GM12878 (cell line): ENCODE data around the gene ME3. TPM values are rescaled to one million over a fixed set of nuclear protein-coding genes. Genes with fewer than 3 reads are reported as not detected.

Experiments
- ATAC-seq: fragments of 200-7000 bp; cut with Tn5 transposase; 3 replicates; pipeline ENCODE4 v1.9.1; 2020; ENCODE audit warnings: mild to moderate bottlenecking, moderate library complexity
- BruUV-seq: library from RNA; stranded (reverse); fragments of 400-500 nt; replicated peaks from 2 replicates; lab custom pipeline; 2021; lab: Mats Ljungman, UMichigan
- CTCF ChIA-PET: fragments of 300-600 bp; sonication (Branson Sonifier 250); formaldehyde crosslinking; extraction: SDS; loops from one replicate; lab custom pipeline; 2021; ENCODE audit warnings: inconsistent platforms; lab: Yijun Ruan, JAX
- POLR2A ChIA-PET: fragments of 350-600 bp; formaldehyde crosslinking; extraction: SDS; loops from one replicate; lab custom pipeline; 2021; ENCODE audit warnings: inconsistent platforms; lab: Charles Lee
- RAD21 ChIA-PET: fragments of 300-600 bp; sonication (Branson Sonifier 250); formaldehyde crosslinking; loops from one replicate; lab custom pipeline; 2023; ENCODE audit warnings: antibody characterized with exemption; ENCODE audit not compliant: unreplicated experiment; lab: Charles Lee
- SMC1A ChIA-PET: fragments of 300-600 bp; sonication (Branson Sonifier 250); formaldehyde crosslinking; loops from one replicate; lab custom pipeline; 2023; ENCODE audit not compliant: unreplicated experiment, uncharacterized antibody; lab: Charles Lee
- DNase-seq: peaks from one replicate; pipeline ENCODE4 v3.0.0-alpha.2; 2011; ENCODE audit warnings: low read depth, low spot score
- FAIRE-seq: peaks from 3 replicates; lab custom pipeline; 2011; peaks lifted over from hg19 to GRCh38; lab: Jason Lieb, UNC
- H2AFZ ChIP-seq: 2 replicates; pipeline ENCODE4 v1.6.0; 2011; ENCODE audit warnings: low read depth, low read length, control low read depth; ENCODE audit not compliant: control insufficient read depth
- H3K27ac ChIP-seq: 2 replicates; pipeline ENCODE4 v1.5.1; 2011; ENCODE audit warnings: control low read depth; ENCODE audit not compliant: control insufficient read depth, insufficient read depth
- H3K27me3 ChIP-seq, 2 experiments: replicated peaks in 1 of 2; 2 replicates each; pipeline versions ENCODE4 v1.6.0 to v1.6.1; 2011; ENCODE audit warnings: low read length in 1 of 2; ENCODE audit not compliant: control insufficient read depth in 2 of 2, insufficient read depth in 2 of 2
- H3K36me3 ChIP-seq, 2 experiments: 2 replicates each; pipeline ENCODE4 v1.5.1; 2011; ENCODE audit warnings: low read length in 1 of 2; ENCODE audit not compliant: control insufficient read depth in 2 of 2, insufficient read depth in 2 of 2
- H3K4me1 ChIP-seq: 2 replicates; pipeline ENCODE4 v1.6.1; 2011; ENCODE audit warnings: mild to moderate bottlenecking, low read length, moderate library complexity, mixed read lengths; ENCODE audit not compliant: control insufficient read depth, insufficient read depth
- H3K4me2 ChIP-seq: 2 replicates; pipeline ENCODE4 v1.6.0; 2011; ENCODE audit warnings: control low read depth; ENCODE audit not compliant: control insufficient read depth, insufficient read depth
- H3K4me3 ChIP-seq: fragments of 200-600 bp; sonication (generic); 2 replicates; pipeline ENCODE4 v1.5.1; 2016
- H3K79me2 ChIP-seq: 2 replicates; pipeline ENCODE4 v1.6.0; 2011; ENCODE audit warnings: low read length; ENCODE audit not compliant: control insufficient read depth, insufficient read depth
- H3K9ac ChIP-seq: 2 replicates; pipeline ENCODE4 v1.8.0; 2011; ENCODE audit warnings: low read length, control low read depth, mixed read lengths; ENCODE audit not compliant: control insufficient read depth, insufficient read depth
- H3K9me3 ChIP-seq: replicated peaks from 3 replicates; pipeline ENCODE4 v1.5.1; 2011; ENCODE audit warnings: mild to moderate bottlenecking, low read length; ENCODE audit not compliant: control insufficient read depth, insufficient read depth
- H4K20me1 ChIP-seq: 2 replicates; pipeline ENCODE4 v1.6.0; 2011; ENCODE audit not compliant: control insufficient read depth, insufficient read depth
- BRCA1 ChIP-seq: IDR thresholded peaks from 2 replicates; pipeline ENCODE4 v1.6.1; 2011; ENCODE audit warnings: low read depth, low read length, improper control_type of control experiment
- CREB1 ChIP-seq: IDR thresholded peaks from 2 replicates; pipeline ENCODE4 v1.6.1; 2012; ENCODE audit warnings: low read depth, mild to moderate bottlenecking, inconsistent platforms
- ESRRA ChIP-seq: IDR thresholded peaks from 2 replicates; pipeline ENCODE4 v1.6.1; 2012; ENCODE audit warnings: mild to moderate bottlenecking, low read length, improper control_type of control experiment
- PAX8 ChIP-seq: fragments of 450-650 bp; IDR thresholded peaks from 2 replicates; pipeline ENCODE4 v1.6.1; 2017; ENCODE audit warnings: mild to moderate bottlenecking, moderate library complexity
- RUNX3 ChIP-seq: IDR thresholded peaks from 2 replicates; pipeline ENCODE4 v1.6.1; 2012; ENCODE audit warnings: low read length, inconsistent platforms
- YY1 ChIP-seq: IDR thresholded peaks from 2 replicates; pipeline ENCODE4 v1.6.1; 2011; ENCODE audit warnings: low read depth, mild to moderate bottlenecking, low read length
- WGBS: methylation state at CpG from one replicate; pipeline ENCODE4 v1.1.6; 2016; ENCODE audit warnings: low lambda C conversion rate; ENCODE audit not compliant: insufficient replicate concordance, insufficient coverage; ENCODE audit errors: missing lambda C conversion rate; 5-methylcytosine and 5-hydroxymethylcytosine counted together
- in situ Hi-C: fragments of 300-500 bp; cut with MboI; formaldehyde crosslinking; loops from 9 replicates; pipeline ENCODE4 v1.14.3; 2018; ENCODE audit warnings: mixed read lengths
- intact Hi-C: fragments of 100-400 bp; cut with micrococcal nuclease; formaldehyde crosslinking; loops from one replicate; pipeline ENCODE4 v1.14.2; 2022; ENCODE audit not compliant: unreplicated experiment
- polyA plus RNA-seq, 11 experiments: library from polyadenylated mRNA; depleted of rRNA in 4 of 11; unstranded in 6 of 11; stranded (reverse) in 5 of 11; fragments of >200 nt; fragmentation: Nextera tagmentation in 4 of 11; fragmentation: Illumina TruSeq in 1 of 11; extraction: Ambion mirVana in 4 of 11; extraction: Trizol in 1 of 11; gene quantifications; 1 replicate in 1 of 11; 2 replicates in 10 of 11; pipeline versions ENCODE4 v1.2.1 to v1.2.3, GENCODE V29; 2011 to 2016; ENCODE audit warnings: inconsistent platforms in 2 of 11, missing spikeins in 2 of 11, low read depth in 1 of 11
- total RNA-seq, 4 experiments: library from RNA; depleted of rRNA in 3 of 4; stranded (reverse); fragments of >200 nt in 3 of 4; fragmentation: Illumina TruSeq in 1 of 4; extraction: Trizol in 1 of 4; gene quantifications; 2 replicates each; pipeline versions ENCODE4 v1.2.1 to v1.2.3, GENCODE V29; 2013 to 2021
- TF ChIP-seq, protein P1 (sequence below): fragments of 450-650 bp; IDR thresholded peaks from 2 replicates; pipeline ENCODE4 v1.6.1; 2016; ENCODE audit warnings: mild to moderate bottlenecking, moderate library complexity, borderline replicate concordance

Gene ME3
- total and polyA plus RNA-seq, 10 of the 15 experiments (the other 5 are each of a cell fraction or from before 2014, with no cell fraction given) = 0.06 to 0.40 (median 0.19) TPM; not detected in 2

DNA sequence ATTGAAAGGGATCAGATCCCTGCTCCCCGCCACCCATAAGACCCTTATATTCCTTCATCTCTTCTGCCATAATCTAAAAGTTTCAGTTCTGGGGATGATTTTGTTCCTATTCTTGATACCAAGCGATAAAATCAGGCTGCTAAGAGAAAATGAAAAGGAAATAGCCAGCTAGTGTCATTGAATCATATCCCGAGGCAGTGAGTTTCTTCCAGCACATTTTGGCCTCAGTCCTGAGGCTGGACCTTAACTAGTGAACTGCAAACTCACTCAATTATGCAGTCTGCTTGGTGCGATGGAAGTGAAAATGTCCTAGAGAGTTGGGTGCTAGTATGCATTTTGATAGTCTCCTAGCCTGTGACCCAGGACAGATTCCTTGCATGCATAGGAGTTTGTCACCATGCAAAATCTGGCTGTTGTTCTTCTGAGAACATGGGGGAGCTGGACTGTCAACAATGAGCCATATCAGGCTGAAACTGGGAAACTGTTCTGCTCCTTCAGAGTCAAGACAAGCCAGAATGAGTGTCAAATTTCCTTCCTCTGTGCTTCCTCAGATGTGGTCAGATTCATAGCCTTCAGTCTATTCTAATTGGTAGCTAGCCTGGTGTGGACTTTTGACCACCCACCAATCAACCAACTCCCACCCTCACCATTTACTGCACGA lies 194.8 kb downstream of the ME3 start:
- Histone ChIP-seq H3K36me3 (no peaks in the 10 kb centered on the region), H3K9me3 (no peaks in the 10 kb centered on the region), H3K4me3 (no peak overlapping the region), H2AFZ (no peak overlapping the region), H3K9ac (no peak overlapping the region), H3K4me1 (no peaks in the 10 kb centered on the region), H3K27ac (no peak overlapping the region), H3K27me3 (no peaks in the 10 kb centered on the region; a peak in 2 of 4 replicates), H4K20me1 (no peaks in the 10 kb centered on the region; the same call in 1 of the 2 replicates), H3K79me2 (no peaks in the 10 kb centered on the region), H3K4me2 (no peak overlapping the region)
- ChIA-PET SMC1A (interaction anchor here (1.3 to 1.5 kb wide), 4 partner anchors 9 to 188 kb away, joined by 4 read pairs; no protein-coding TSS in a partner anchor), RAD21 (no interaction called here), CTCF (no interaction called here), POLR2A (no interaction called here)
- intact Hi-C loops = no loop called here
- 54% methylated on average over 5 of the region's 5 CpGs for WGBS
- no peak for DNase-seq
- ATAC-seq = no peak
- FAIRE-seq = no peak
- BruUV-seq = no TSS peak
- in situ Hi-C loops = no loop called here
- TF ChIP-seq, protein P1, sequence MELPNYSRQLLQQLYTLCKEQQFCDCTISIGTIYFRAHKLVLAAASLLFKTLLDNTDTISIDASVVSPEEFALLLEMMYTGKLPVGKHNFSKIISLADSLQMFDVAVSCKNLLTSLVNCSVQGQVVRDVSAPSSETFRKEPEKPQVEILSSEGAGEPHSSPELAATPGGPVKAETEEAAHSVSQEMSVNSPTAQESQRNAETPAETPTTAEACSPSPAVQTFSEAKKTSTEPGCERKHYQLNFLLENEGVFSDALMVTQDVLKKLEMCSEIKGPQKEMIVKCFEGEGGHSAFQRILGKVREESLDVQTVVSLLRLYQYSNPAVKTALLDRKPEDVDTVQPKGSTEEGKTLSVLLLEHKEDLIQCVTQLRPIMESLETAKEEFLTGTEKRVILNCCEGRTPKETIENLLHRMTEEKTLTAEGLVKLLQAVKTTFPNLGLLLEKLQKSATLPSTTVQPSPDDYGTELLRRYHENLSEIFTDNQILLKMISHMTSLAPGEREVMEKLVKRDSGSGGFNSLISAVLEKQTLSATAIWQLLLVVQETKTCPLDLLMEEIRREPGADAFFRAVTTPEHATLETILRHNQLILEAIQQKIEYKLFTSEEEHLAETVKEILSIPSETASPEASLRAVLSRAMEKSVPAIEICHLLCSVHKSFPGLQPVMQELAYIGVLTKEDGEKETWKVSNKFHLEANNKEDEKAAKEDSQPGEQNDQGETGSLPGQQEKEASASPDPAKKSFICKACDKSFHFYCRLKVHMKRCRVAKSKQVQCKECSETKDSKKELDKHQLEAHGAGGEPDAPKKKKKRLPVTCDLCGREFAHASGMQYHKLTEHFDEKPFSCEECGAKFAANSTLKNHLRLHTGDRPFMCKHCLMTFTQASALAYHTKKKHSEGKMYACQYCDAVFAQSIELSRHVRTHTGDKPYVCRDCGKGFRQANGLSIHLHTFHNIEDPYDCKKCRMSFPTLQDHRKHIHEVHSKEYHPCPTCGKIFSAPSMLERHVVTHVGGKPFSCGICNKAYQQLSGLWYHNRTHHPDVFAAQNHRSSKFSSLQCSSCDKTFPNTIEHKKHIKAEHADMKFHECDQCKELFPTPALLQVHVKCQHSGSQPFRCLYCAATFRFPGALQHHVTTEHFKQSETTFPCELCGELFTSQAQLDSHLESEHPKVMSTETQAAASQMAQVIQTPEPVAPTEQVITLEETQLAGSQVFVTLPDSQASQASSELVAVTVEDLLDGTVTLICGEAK = no peak
- TF ChIP-seq BRCA1 (no peak), CREB1 (no peak), RUNX3 (no peak), YY1 (no peak), ESRRA (no peak), PAX8 (no peak)
